ENCODE data around the gene HNRNPH3. TPM values are rescaled to one million over a fixed set of nuclear protein-coding genes. Genes with fewer than 3 reads are reported as not detected.

Gene HNRNPH3
- total and polyA plus RNA-seq, 8 donors, result 29.8 to 206 (median 95.1) TPM

DNA sequence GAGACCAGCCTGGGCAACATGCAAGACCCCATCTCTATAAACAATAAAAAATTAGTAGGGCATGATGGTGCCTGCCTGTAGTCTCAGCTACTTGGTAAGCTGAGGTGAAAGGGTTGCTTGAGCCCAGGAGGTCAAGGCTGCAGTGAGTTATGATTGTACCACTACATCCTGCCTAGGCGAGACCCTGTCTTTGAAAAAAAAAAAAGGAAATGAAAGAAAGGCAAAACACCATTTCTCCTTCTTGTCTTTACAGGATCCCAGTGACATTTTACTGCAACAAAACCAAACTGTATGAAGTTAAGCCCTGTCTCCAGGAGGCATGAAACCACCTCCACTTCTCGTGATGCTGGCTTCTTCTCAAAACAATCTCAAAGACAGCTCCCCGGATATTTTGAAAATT lies 30.7 kb downstream of the HNRNPH3 start:
- no peak for DNase-seq
- TF ChIP-seq POLR2A (IDR thresholded peaks at IDR 0.05) (no peak), EP300 (IDR thresholded peaks at IDR 0.05) (no peak), POLR2AphosphoS5 (IDR thresholded peaks at IDR 0.05) (no peak)
- TF ChIP-seq, protein P1, sequence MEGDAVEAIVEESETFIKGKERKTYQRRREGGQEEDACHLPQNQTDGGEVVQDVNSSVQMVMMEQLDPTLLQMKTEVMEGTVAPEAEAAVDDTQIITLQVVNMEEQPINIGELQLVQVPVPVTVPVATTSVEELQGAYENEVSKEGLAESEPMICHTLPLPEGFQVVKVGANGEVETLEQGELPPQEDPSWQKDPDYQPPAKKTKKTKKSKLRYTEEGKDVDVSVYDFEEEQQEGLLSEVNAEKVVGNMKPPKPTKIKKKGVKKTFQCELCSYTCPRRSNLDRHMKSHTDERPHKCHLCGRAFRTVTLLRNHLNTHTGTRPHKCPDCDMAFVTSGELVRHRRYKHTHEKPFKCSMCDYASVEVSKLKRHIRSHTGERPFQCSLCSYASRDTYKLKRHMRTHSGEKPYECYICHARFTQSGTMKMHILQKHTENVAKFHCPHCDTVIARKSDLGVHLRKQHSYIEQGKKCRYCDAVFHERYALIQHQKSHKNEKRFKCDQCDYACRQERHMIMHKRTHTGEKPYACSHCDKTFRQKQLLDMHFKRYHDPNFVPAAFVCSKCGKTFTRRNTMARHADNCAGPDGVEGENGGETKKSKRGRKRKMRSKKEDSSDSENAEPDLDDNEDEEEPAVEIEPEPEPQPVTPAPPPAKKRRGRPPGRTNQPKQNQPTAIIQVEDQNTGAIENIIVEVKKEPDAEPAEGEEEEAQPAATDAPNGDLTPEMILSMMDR (IDR thresholded peaks at IDR 0.05), result no peak
- intact Hi-C loops (cut with DNase I; ENCODE audit: low total_unique reads), result no loop called here
- Histone ChIP-seq H3K27ac (no peak overlapping the region), H3K9me3 (no peaks in the 10 kb centered on the region), H3K27me3 (no peaks in the 10 kb centered on the region), H3K4me1 (no peaks in the 10 kb centered on the region), H3K36me3 (peaks cover 3 to 87% (median 71%) of the 10 kb centered on the region in 4 donors), H3K4me3 (no peak overlapping the region)
- 81 to 95% (median 93%) methylated on average over 3 of the region's 3 CpGs for WGBS, 5 donors

DNA sequence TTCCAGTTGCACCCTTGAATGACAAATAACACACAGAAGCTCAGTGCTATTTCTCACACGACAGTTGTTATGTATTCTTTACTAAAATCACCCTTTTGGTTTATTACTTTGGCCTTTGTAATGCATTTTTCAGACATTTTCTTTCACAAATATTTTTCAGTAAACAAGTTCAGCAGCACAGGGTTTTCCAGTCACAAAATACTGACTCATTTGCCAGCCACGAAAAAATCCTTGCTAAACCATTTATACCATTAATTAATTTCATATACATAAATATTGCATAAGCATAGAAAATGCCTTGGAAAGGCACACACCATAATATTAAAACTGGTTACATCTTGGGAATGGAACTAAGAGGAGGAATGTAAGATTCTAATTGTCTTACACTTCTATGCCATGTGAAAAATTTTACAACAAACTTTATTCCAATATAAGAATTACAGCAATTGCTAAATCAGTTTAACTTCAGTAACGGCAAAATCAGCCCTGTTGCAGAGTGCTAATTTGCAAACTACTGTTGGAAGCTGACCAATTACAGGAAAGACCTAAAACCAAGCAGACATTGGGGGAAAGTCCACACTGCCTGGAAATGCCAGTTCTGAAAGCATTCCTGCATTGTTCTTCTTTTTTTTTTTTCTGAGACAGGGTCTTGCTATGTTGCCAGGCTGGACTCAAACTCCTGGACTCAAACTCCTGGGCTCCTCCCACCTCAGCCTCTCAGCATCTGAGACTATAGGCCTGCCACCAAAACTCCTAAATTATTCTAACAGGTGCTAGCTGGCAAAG lies 32.4 kb downstream of the HNRNPH3 start:
- TF ChIP-seq POLR2A (IDR thresholded peaks at IDR 0.05) (no peak), EP300 (IDR thresholded peaks at IDR 0.05) (no peak)
- no peaks in the 10 kb centered on the region for H3K27me3 ChIP-seq
- no peak for DNase-seq
- H3K4me3 ChIP-seq, result no peak overlapping the region
- H3K36me3 ChIP-seq, result peaks cover 3 to 85% (median 69%) of the 10 kb centered on the region in 4 donors
- no peaks in the 10 kb centered on the region for H3K4me1 ChIP-seq
- intact Hi-C loops (cut with DNase I; ENCODE audit: low total_unique reads), result no loop called here
- WGBS, 5 donors, result 74 to 85% (median 85%) methylated on average over 3 of the region's 3 CpGs
- no peaks in the 10 kb centered on the region for H3K9me3 ChIP-seq
- H3K27ac ChIP-seq, result no peak overlapping the region

DNA sequence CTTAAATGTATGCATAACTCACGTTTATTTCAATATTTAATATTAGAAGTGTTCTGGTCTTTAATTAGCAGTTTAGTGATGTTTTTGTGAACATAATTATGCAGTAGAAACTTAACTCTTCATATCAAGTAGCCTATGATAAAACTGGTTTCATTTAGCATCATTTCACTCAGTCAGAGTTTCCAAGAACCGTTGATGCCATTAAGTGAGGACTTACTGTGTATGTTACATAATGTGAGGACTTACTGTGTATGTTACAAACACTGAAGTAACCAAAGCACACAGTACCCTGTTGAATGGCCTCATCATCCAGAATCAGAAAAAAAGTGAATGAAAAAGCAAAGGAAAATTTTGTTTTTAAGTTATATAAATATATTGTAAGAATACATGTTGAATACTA lies 33.7 kb downstream of the HNRNPH3 start:
- H3K9me3 ChIP-seq, result no peaks in the 10 kb centered on the region
- H3K27me3 ChIP-seq, result no peaks in the 10 kb centered on the region
- TF ChIP-seq POLR2A (IDR thresholded peaks at IDR 0.05) (no peak), POLR2AphosphoS5 (IDR thresholded peaks at IDR 0.05) (no peak), EP300 (IDR thresholded peaks at IDR 0.05) (no peak)
- TF ChIP-seq, protein P1 (IDR thresholded peaks at IDR 0.05), result no peak
- peaks cover 3 to 86% (median 71%) of the 10 kb centered on the region in 4 donors for H3K36me3 ChIP-seq
- intact Hi-C loops (cut with DNase I; ENCODE audit: low total_unique reads), result no loop called here
- no peak overlapping the region for H3K27ac ChIP-seq
- no peak for DNase-seq
- no peaks in the 10 kb centered on the region for H3K4me1 ChIP-seq
- H3K4me3 ChIP-seq, result no peak overlapping the region
- WGBS, 5 donors, result 72 to 82% (median 81%) methylated on average over 2 of the region's 2 CpGs

DNA sequence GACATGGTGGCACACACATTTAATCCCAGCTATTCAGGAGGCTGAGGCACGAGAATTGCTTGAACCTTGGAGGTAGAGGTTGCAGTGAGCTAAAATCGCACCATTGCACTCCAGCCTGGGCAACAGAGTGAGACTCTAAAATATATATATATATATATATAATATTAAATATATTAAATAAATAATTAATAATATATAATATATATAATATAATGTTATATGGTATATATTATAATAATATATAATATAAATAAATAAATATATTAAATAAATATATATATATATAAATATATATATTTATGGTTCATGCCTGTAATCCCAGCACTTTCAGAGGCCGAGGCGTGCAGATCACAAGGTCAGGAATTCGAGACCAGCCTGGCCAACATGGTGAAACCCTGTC lies 34.7 kb downstream of the HNRNPH3 start:
- no peaks in the 10 kb centered on the region for H3K4me1 ChIP-seq
- no peak for DNase-seq
- no peak overlapping the region for H3K4me3 ChIP-seq
- 93 to 97% (median 97%) methylated on average over 5 of the region's 5 CpGs for whole genome bisulfite sequencing, 5 donors
- intact Hi-C loops (cut with DNase I; ENCODE audit: low total_unique reads), result no loop called here
- H3K27ac ChIP-seq, result no peak overlapping the region
- H3K9me3 ChIP-seq, result peaks cover 0 to 5% (median 2%) of the 10 kb centered on the region in 4 donors
- TF ChIP-seq, protein P1 (IDR thresholded peaks at IDR 0.05), result no peak
- no peak for TF ChIP-seq POLR2AphosphoS5 (IDR thresholded peaks at IDR 0.05)
- no peaks in the 10 kb centered on the region for H3K27me3 ChIP-seq
- peaks cover 3 to 85% (median 71%) of the 10 kb centered on the region in 4 donors for H3K36me3 ChIP-seq

DNA sequence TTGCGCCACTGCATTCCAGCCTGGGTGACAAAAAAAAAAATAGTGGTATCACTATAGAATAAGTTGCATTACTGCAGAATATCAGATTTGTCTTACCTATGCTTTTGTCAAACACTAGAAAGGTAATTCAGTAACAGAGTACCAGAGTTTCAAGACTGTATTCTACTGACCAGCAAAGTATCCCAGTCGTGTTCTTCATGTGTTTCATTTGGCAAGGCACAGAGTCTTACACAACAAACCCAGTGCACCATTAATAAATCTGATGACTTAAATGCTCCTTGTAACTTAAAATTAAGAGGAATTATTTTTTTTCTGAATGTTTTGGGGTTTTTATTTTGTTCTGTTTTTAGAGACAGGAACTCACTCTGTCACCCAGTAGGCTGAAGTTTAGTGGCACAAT lies 35.3 kb downstream of the HNRNPH3 start:
- Histone ChIP-seq H3K27me3 (no peaks in the 10 kb centered on the region), H3K9me3 (peaks cover 2 to 10% (median 5%) of the 10 kb centered on the region in 4 donors), H3K4me3 (no peak overlapping the region), H3K36me3 (peaks cover 6 to 84% (median 71%) of the 10 kb centered on the region in 4 donors), H3K4me1 (no peaks in the 10 kb centered on the region), H3K27ac (no peak overlapping the region)
- WGBS, 5 donors, result 83 to 92% (median 90%) methylated on average over 2 of the region's 2 CpGs
- intact Hi-C loops (cut with DNase I; ENCODE audit: low total_unique reads), result no loop called here
- TF ChIP-seq POLR2A (IDR thresholded peaks at IDR 0.05), result no peak
- no peak for TF ChIP-seq POLR2AphosphoS5 (IDR thresholded peaks at IDR 0.05)
- TF ChIP-seq, protein P1 (IDR thresholded peaks at IDR 0.05), result no peak
- TF ChIP-seq EP300 (IDR thresholded peaks at IDR 0.05), result no peak
- no peak for DNase-seq
